Keratinocyte (primary cell): ENCODE measurements around the gene KMT5B.

Experiments used
- CTCF ChIP-seq, 3 experiments: IDR thresholded peaks in 1 of 3; conservative IDR thresholded peaks in 1 of 3; optimal IDR thresholded peaks in 1 of 3; 2 replicates in 2 of 3; 3 replicates in 1 of 3; pipeline versions ENCODE3 to v1.5.1; 2011; ENCODE audit warnings: low read length in 3 of 3, mild to moderate bottlenecking in 3 of 3, moderate library complexity in 2 of 3, control low read depth in 1 of 3, inconsistent platforms in 1 of 3; ENCODE audit not compliant: insufficient read depth in 2 of 3; ENCODE audit errors: extremely low read depth in 1 of 3
- EZH2 ChIP-seq: IDR thresholded peaks from one replicate; pipeline ENCODE4 v1.6.1; 2012; ENCODE audit warnings: inconsistent platforms, mild to moderate bottlenecking, low read length, moderate library complexity

GRCh38 chr11:68127714-68128681 is 85.1 kb downstream of the KMT5B start:
- TF ChIP-seq CTCF (optimal IDR thresholded peaks at IDR 0.05 in 1 of 3, IDR thresholded peaks at IDR 0.05 in 1 of 3, conservative IDR thresholded peaks at IDR 0.05 in 1 of 3; ENCODE audit: extremely low read depth in 1 of 3, insufficient read depth in 2 of 3, low read length in 3 of 3) = no peak
- no peak for TF ChIP-seq EZH2
